Measurements from ENCODE around the gene ACTMAP.

GRCh38 chr19:40763963-40764362 lies 13.7 kb upstream of the ACTMAP start:
- TF ChIP-seq, protein P1, sequence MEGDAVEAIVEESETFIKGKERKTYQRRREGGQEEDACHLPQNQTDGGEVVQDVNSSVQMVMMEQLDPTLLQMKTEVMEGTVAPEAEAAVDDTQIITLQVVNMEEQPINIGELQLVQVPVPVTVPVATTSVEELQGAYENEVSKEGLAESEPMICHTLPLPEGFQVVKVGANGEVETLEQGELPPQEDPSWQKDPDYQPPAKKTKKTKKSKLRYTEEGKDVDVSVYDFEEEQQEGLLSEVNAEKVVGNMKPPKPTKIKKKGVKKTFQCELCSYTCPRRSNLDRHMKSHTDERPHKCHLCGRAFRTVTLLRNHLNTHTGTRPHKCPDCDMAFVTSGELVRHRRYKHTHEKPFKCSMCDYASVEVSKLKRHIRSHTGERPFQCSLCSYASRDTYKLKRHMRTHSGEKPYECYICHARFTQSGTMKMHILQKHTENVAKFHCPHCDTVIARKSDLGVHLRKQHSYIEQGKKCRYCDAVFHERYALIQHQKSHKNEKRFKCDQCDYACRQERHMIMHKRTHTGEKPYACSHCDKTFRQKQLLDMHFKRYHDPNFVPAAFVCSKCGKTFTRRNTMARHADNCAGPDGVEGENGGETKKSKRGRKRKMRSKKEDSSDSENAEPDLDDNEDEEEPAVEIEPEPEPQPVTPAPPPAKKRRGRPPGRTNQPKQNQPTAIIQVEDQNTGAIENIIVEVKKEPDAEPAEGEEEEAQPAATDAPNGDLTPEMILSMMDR (IDR thresholded peaks at IDR 0.05), result no peak
- TF ChIP-seq SMC3 (IDR thresholded peaks at IDR 0.05; ENCODE audit: low read depth, low read length), result no peak
- TF ChIP-seq RAD21 (IDR thresholded peaks at IDR 0.05; ENCODE audit: low read length), result no peak
- TF ChIP-seq, protein P2, sequence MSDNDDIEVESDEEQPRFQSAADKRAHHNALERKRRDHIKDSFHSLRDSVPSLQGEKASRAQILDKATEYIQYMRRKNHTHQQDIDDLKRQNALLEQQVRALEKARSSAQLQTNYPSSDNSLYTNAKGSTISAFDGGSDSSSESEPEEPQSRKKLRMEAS (IDR thresholded peaks at IDR 0.05; ENCODE audit: low read depth), result no peak
- TF ChIP-seq USF2 (IDR thresholded peaks at IDR 0.05; ENCODE audit: borderline replicate concordance, low read depth, low read length), result no peak
- TF ChIP-seq CHD2 (IDR thresholded peaks at IDR 0.05; ENCODE audit: low read length, partially characterized antibody), result no peak
- no peak for TF ChIP-seq ELF1 (IDR thresholded peaks at IDR 0.05)
- TF ChIP-seq, protein P3, sequence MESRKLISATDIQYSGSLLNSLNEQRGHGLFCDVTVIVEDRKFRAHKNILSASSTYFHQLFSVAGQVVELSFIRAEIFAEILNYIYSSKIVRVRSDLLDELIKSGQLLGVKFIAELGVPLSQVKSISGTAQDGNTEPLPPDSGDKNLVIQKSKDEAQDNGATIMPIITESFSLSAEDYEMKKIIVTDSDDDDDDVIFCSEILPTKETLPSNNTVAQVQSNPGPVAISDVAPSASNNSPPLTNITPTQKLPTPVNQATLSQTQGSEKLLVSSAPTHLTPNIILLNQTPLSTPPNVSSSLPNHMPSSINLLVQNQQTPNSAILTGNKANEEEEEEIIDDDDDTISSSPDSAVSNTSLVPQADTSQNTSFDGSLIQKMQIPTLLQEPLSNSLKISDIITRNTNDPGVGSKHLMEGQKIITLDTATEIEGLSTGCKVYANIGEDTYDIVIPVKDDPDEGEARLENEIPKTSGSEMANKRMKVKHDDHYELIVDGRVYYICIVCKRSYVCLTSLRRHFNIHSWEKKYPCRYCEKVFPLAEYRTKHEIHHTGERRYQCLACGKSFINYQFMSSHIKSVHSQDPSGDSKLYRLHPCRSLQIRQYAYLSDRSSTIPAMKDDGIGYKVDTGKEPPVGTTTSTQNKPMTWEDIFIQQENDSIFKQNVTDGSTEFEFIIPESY (IDR thresholded peaks at IDR 0.05; ENCODE audit: borderline replicate concordance, low read depth), result no peak
- no peak for TF ChIP-seq GABPA (IDR thresholded peaks at IDR 0.05; ENCODE audit: low read depth)
- TF ChIP-seq RCOR1 (IDR thresholded peaks at IDR 0.05; ENCODE audit: low read length), result no peak
- TF ChIP-seq EZH2phosphoT487 (IDR thresholded peaks at IDR 0.05; ENCODE audit: borderline replicate concordance, low read depth), result no peak
- no peak for TF ChIP-seq RFX5 (IDR thresholded peaks at IDR 0.05; ENCODE audit: low read length)
- TF ChIP-seq NFIC (IDR thresholded peaks at IDR 0.05; ENCODE audit: borderline replicate concordance), result no peak
- no peak for TF ChIP-seq GATA2 (CRISPR knock-in tag; IDR thresholded peaks at IDR 0.05)

All from SK-N-SH (cell line).